AG09309 (cell line): ENCODE data around the gene LIN7B.
"Not testable (repeated sequence)": the region's sequence is repeated elsewhere in the genome, so short reads cannot be mapped to it uniquely, and the experiment has no call there.

Source experiments
- DNase-seq: peaks from one replicate; pipeline ENCODE4 v3.0.0-alpha.2; 2010; ENCODE audit warnings: low read depth
- H3K4me3 ChIP-seq: 2 replicates; pipeline ENCODE4 v1.5.1; 2011; ENCODE audit warnings: mild to moderate bottlenecking, low read depth, low read length, moderate library complexity; ENCODE audit not compliant: control insufficient read depth
- CTCF ChIP-seq: IDR thresholded peaks from 2 replicates; pipeline ENCODE4 v1.5.1; 2011; ENCODE audit warnings: mild to moderate bottlenecking, low read depth, low read length, inconsistent platforms; ENCODE audit not compliant: insufficient read depth, control insufficient read depth; ENCODE audit errors: missing control alignments

The LIN7B gene

GRCh38 chr19:49071860-49072547, 42.2 kb upstream of the LIN7B start:
- no peak for DNase-seq
- TF ChIP-seq CTCF, result no peak

DNA sequence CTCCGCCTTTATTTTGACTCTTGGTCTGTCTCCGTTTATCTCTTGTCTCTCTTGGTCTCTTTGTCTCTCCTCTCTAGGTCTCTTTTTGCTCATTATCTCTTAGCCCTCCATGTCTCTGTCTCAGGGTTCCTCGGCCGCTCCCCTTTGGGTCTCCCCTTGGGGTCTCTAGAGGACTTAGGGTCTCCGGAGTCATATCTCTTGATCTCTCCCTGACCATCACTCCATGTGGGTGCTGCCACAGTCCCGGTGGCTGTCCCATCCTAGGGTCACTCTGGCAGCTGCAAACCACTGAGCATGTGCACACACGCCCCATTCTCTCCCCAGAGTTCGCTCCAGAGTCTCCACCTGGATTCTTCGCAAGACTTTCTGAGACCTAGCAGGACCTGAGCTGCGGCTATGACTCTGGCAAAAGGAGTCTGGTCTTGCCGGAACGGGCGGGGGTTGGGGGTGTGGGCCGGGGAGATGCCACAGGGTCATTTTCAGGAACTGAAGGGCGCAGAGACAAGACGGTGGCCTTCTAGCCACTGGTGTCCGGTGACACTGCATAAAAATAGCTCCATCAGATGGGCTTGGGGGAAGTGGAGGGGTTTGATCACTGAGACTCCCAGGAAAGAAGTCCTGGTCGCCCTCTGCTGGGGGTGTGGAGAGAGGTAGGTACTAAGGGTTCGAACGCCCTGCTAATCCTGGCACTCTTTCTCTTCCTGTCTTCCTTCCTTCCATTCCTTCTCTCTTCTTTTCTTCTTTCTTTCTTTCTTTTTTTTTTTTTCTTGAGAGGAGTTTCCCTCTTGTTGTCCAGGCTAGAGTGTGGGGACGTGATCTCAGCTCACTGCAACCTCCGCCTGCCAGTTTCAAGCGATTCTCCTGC, 40.4 kb upstream of the LIN7B start:
- no peak overlapping the region for H3K4me3 ChIP-seq

More at GRCh38 chr19:49071860-49072547, 42.2 kb upstream of the LIN7B start:
- no peak overlapping the region for H3K4me3 ChIP-seq

DNA sequence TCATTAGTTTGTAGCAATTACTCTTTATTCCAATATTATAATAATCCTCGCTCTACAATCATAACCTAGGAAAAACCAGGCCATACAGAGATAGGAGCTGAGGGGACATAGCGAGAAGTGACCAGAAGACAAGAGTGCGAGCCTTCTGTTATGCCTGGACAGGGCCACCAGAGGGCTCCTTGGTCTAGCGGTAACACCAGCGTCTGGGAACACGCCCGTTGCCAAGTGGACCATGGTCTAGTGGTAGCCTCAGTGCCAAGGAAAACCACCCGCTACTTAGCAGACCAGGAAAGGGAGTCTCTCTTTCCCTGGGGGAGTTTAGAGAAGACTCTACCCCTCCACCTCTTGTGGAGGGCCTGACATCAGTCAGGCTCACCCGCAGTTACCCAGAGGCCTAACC, 39.3 kb upstream of the LIN7B start:
- peak; percentile 13 for DNase-seq
- peak; percentile 62 for TF ChIP-seq CTCF
- not testable (repeated sequence) for H3K4me3 ChIP-seq

More for the DNA sequence above, 40.4 kb upstream of the LIN7B start:
- peak; percentile 31 for TF ChIP-seq CTCF
- no peak for DNase-seq

DNA sequence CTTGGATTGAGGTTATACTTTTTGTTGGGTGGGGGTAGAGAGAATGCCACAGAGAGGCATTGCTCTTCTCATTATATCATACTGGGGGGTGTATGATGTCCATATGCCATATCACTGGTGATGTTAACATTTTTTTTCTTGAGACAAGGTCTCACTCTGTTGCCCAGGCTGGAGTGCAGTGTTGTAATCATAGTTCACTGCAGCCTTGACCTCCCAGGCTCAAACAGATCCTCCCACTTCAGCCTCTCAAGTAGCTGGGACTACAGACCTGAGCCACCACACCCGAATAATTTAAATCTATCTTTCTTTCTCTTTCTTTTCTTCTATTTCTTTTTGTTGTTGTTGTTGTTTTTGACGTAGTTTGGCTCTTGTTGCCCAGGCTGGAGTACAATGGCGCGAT, 33.8 kb upstream of the LIN7B start:
- no peak overlapping the region for H3K4me3 ChIP-seq
- TF ChIP-seq CTCF, result no peak
- no peak for DNase-seq

- no peak for DNase-seq
- no peak for TF ChIP-seq CTCF
- H3K4me3 ChIP-seq, result no peak overlapping the region
Observed at GRCh38 chr19:49081273-49081672, 32.9 kb upstream of the LIN7B start.

GRCh38 chr19:49084206-49085019, 29.8 kb upstream of the LIN7B start:
- H3K4me3 ChIP-seq, result peak overlapping the region; percentile 93

More at GRCh38 chr19:49084206-49085019, 29.8 kb upstream of the LIN7B start:
- no peak for DNase-seq
- no peak for TF ChIP-seq CTCF
